Measurements from ENCODE around the gene ASCC1. TPM values are rescaled to one million over a fixed set of nuclear protein-coding genes. Genes with fewer than 3 reads are reported as not detected.
"Not testable (repeated sequence)": the region's sequence is repeated elsewhere in the genome, so short reads cannot be mapped to it uniquely, and the experiment has no call there.

The ASCC1 gene
- total and polyA plus RNA-seq, 2 donors (not counting 3 experiments of a cell fraction or from before 2014, with no cell fraction given): 16.0 to 24.9 TPM

DNA sequence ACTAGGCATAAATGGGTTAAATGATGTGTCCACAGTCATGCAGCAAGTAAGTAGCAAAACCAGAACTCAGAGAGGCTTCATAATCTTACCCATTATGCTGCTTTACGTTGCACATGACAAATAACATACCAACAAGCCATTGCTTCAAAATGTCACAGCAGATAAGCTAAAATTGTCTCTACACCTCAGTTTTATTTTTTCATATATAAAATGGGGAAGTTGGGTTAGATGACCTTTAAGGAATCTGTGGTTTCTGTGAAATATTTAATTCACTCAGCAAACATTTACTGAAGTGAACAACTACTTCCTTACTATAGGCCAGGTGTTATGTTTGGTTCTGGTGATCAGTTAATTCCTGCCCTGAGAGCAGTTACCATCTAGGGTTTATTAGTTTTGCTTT, 2.2 kb upstream of the ASCC1 start:
- Histone ChIP-seq H3K27ac (ENCODE audit: insufficient read depth, low read depth, low read length) (no peak overlapping the region), H3K36me3 (ENCODE audit: control insufficient read depth in 2 of 2, extremely low read depth in 1 of 2, insufficient read depth in 2 of 2, low read length in 2 of 2) (peaks cover 0 to 2% of the 10 kb centered on the region in 2 experiments), H3K4me3 (replicated peaks in 1 of 3; ENCODE audit: insufficient read depth in 1 of 3, low read depth in 1 of 3, low read length in 3 of 3) (no peak overlapping the region), H3K9me3 (replicated peaks; ENCODE audit: control insufficient read depth, insufficient read depth, low read length) (no peaks in the 10 kb centered on the region), H3K9me1 (replicated peaks; ENCODE audit: control insufficient read depth, extremely low read depth, insufficient read depth, low read length) (no peaks in the 10 kb centered on the region), H3K27me3 (ENCODE audit: control insufficient read depth in 2 of 2, insufficient read depth in 2 of 2, low read length in 2 of 2) (no peaks in the 10 kb centered on the region), H3K4me1 (ENCODE audit: control insufficient read depth, extremely low read depth, insufficient read depth, low read length) (peaks cover 7% of the 10 kb centered on the region), H3K4me2 (ENCODE audit: insufficient read depth, low read length) (no peak overlapping the region), H4K20me1 (replicated peaks; ENCODE audit: control insufficient read depth, extremely low read depth, insufficient read depth, low read length) (no peaks in the 10 kb centered on the region), H3K9ac (replicated peaks; ENCODE audit: extremely low read depth, insufficient read depth, low read length) (no peak overlapping the region), H3K79me2 (ENCODE audit: control insufficient read depth, insufficient read depth, low read length) (peaks cover 22% of the 10 kb centered on the region), H2AFZ (ENCODE audit: low read depth, low read length) (no peak overlapping the region)
- dilution Hi-C loops (cut with MboI; ENCODE audit: extremely low pct_ligation_motif_present, low sequenced_read_pairs) (no loop called here), intact Hi-C loops (cut with micrococcal nuclease) (no loop called here)
- TF ChIP-seq MYC (IDR thresholded peaks at IDR 0.05; ENCODE audit: low read depth, low read length): no peak
- TF ChIP-seq, protein P1, sequence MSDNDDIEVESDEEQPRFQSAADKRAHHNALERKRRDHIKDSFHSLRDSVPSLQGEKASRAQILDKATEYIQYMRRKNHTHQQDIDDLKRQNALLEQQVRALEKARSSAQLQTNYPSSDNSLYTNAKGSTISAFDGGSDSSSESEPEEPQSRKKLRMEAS (IDR thresholded peaks at IDR 0.05; ENCODE audit: insufficient read depth, insufficient read length): no peak
- TF ChIP-seq JUN (IDR thresholded peaks at IDR 0.05; ENCODE audit: borderline replicate concordance, insufficient read depth, insufficient read length, low read depth): no peak
- no peak for TF ChIP-seq GATA2 (IDR thresholded peaks at IDR 0.05; ENCODE audit: insufficient read depth, insufficient read length, low read depth, low read length)
- no peak for TF ChIP-seq FOS (IDR thresholded peaks at IDR 0.05; ENCODE audit: borderline replicate concordance, insufficient read depth, low read length)
- TF ChIP-seq POLR2A (IDR thresholded peaks at IDR 0.05; ENCODE audit: low read depth, low read length): no peak
- no peak for TF ChIP-seq POLR2AphosphoS5 (IDR thresholded peaks at IDR 0.05; ENCODE audit: insufficient read depth, low read depth, low read length)
- TF ChIP-seq, protein P2, sequence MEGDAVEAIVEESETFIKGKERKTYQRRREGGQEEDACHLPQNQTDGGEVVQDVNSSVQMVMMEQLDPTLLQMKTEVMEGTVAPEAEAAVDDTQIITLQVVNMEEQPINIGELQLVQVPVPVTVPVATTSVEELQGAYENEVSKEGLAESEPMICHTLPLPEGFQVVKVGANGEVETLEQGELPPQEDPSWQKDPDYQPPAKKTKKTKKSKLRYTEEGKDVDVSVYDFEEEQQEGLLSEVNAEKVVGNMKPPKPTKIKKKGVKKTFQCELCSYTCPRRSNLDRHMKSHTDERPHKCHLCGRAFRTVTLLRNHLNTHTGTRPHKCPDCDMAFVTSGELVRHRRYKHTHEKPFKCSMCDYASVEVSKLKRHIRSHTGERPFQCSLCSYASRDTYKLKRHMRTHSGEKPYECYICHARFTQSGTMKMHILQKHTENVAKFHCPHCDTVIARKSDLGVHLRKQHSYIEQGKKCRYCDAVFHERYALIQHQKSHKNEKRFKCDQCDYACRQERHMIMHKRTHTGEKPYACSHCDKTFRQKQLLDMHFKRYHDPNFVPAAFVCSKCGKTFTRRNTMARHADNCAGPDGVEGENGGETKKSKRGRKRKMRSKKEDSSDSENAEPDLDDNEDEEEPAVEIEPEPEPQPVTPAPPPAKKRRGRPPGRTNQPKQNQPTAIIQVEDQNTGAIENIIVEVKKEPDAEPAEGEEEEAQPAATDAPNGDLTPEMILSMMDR (IDR thresholded peaks at IDR 0.05; ENCODE audit: extremely low read depth in 1 of 2, insufficient read depth in 1 of 2, low read depth in 1 of 2, low read length in 2 of 2): no peak
- no peak for TF ChIP-seq EZH2 (IDR thresholded peaks at IDR 0.05; ENCODE audit: borderline replicate concordance, low read depth, low read length, severe bottlenecking)
- BruUV-seq (replicated peaks): no TSS peak
- no peak for DNase-seq (ENCODE audit: low read depth, low spot score)
- ChIA-PET CTCF (interaction anchor here (0.6 to 9.4 kb wide), 4 partner anchors 43 to 122 kb away, joined by 3 to 193 read pairs (median 4); no protein-coding TSS in a partner anchor), POLR2A (no interaction called here)
- peak; percentile 15 for FAIRE-seq

DNA sequence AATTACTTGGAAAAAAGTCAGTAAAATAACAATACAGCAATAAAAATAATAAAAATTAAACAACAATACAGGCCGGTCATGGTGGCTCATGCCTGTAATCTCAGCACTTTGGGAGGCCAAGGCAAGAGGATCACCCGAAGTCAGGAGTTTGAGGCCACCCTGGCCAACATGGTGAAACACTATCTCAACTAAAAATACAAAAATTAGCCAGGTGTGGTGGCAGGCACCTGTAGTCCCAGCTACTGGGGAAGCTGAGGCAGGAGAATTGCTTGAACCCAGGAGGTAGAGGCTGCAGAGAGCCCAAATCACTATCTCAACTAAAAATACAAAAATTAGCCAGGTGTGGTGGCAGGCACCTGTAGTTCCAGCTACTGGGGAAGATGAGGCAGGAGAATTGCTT, 4.2 kb downstream of the ASCC1 start:
- H3K4me2 ChIP-seq (ENCODE audit: insufficient read depth, low read length); H3K27ac ChIP-seq (ENCODE audit: insufficient read depth, low read depth, low read length); H3K9ac ChIP-seq (replicated peaks; ENCODE audit: extremely low read depth, insufficient read depth, low read length); H3K79me2 ChIP-seq (ENCODE audit: control insufficient read depth, insufficient read depth, low read length); POLR2A ChIA-PET; BruUV-seq (replicated peaks); H3K27me3 ChIP-seq (ENCODE audit: control insufficient read depth in 2 of 2, insufficient read depth in 2 of 2, low read length in 2 of 2); intact Hi-C loops (cut with micrococcal nuclease); FAIRE-seq; H3K9me1 ChIP-seq (replicated peaks; ENCODE audit: control insufficient read depth, extremely low read depth, insufficient read depth, low read length); H4K20me1 ChIP-seq (replicated peaks; ENCODE audit: control insufficient read depth, extremely low read depth, insufficient read depth, low read length); H3K36me3 ChIP-seq (ENCODE audit: control insufficient read depth in 2 of 2, extremely low read depth in 1 of 2, insufficient read depth in 2 of 2, low read length in 2 of 2); DNase-seq (ENCODE audit: low read depth, low spot score); dilution Hi-C loops (cut with MboI; ENCODE audit: extremely low pct_ligation_motif_present, low sequenced_read_pairs); H3K4me1 ChIP-seq (ENCODE audit: control insufficient read depth, extremely low read depth, insufficient read depth, low read length); H3K9me3 ChIP-seq (replicated peaks; ENCODE audit: control insufficient read depth, insufficient read depth, low read length); H2AFZ ChIP-seq (ENCODE audit: low read depth, low read length); H3K4me3 ChIP-seq (replicated peaks in 1 of 3; ENCODE audit: insufficient read depth in 1 of 3, low read depth in 1 of 3, low read length in 3 of 3): not testable (repeated sequence)
- CTCF ChIA-PET: interaction anchor here (1.2 kb wide), 1 partner anchor 86 kb away, joined by 3 read pairs; no protein-coding TSS in a partner anchor

DNA sequence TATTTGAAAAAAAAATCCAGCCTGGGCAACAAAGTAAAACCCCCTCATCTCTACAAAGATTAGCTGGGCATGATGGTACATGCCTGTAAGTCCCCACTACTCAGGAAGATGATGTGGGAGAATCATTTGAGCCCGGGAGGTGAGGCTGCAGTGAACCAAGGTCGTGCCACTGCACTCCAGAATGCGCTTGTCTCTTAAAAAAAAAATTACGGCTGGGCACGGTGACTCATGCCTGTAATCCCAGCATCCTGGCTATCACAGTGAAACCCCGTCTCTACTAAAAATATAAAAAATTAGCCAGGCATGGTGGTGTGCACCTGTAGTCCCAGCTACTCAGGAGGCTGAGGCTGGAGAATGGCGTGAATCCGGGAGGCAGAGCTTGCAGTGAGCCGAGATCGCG, 4.7 kb downstream of the ASCC1 start:
- BruUV-seq (replicated peaks); dilution Hi-C loops (cut with MboI; ENCODE audit: extremely low pct_ligation_motif_present, low sequenced_read_pairs): not testable (repeated sequence)

More for the DNA sequence above, 4.7 kb downstream of the ASCC1 start:
- H4K20me1 ChIP-seq (replicated peaks; ENCODE audit: control insufficient read depth, extremely low read depth, insufficient read depth, low read length); H3K4me1 ChIP-seq (ENCODE audit: control insufficient read depth, extremely low read depth, insufficient read depth, low read length); intact Hi-C loops (cut with micrococcal nuclease); H3K27ac ChIP-seq (ENCODE audit: insufficient read depth, low read depth, low read length); H3K79me2 ChIP-seq (ENCODE audit: control insufficient read depth, insufficient read depth, low read length); H3K9me3 ChIP-seq (replicated peaks; ENCODE audit: control insufficient read depth, insufficient read depth, low read length); H3K9ac ChIP-seq (replicated peaks; ENCODE audit: extremely low read depth, insufficient read depth, low read length); DNase-seq (ENCODE audit: low read depth, low spot score); FAIRE-seq; H3K4me2 ChIP-seq (ENCODE audit: insufficient read depth, low read length); H3K36me3 ChIP-seq (ENCODE audit: control insufficient read depth in 2 of 2, extremely low read depth in 1 of 2, insufficient read depth in 2 of 2, low read length in 2 of 2); H3K4me3 ChIP-seq (replicated peaks in 1 of 3; ENCODE audit: insufficient read depth in 1 of 3, low read depth in 1 of 3, low read length in 3 of 3); H2AFZ ChIP-seq (ENCODE audit: low read depth, low read length); H3K9me1 ChIP-seq (replicated peaks; ENCODE audit: control insufficient read depth, extremely low read depth, insufficient read depth, low read length); H3K27me3 ChIP-seq (ENCODE audit: control insufficient read depth in 2 of 2, insufficient read depth in 2 of 2, low read length in 2 of 2): not testable (repeated sequence)
- ChIA-PET POLR2A (interaction anchor here (0.6 kb wide), 1 partner anchor 396 kb away, joined by 4 read pairs; no protein-coding TSS in a partner anchor), CTCF (interaction anchor here (1.2 kb wide), 1 partner anchor 85 kb away, joined by 3 read pairs; no protein-coding TSS in a partner anchor)
